ENCODE measurements around the gene RABGAP1L. TPM values are rescaled to one million over a fixed set of nuclear protein-coding genes. Genes with fewer than 3 reads are reported as not detected.
"Not testable (repeated sequence)": the region's sequence is repeated elsewhere in the genome, so short reads cannot be mapped to it uniquely, and the experiment has no call there.

RABGAP1L gene
- total RNA-seq, 4 donors from 2014 or later, result 39.3 to 101 (median 63.7) TPM

GRCh38 chr1:174142836-174143235 is 16.5 kb upstream of the RABGAP1L start:
- no peak for DNase-seq (ENCODE audit: extremely low spot score)
- H3K9me3 ChIP-seq, result no peaks in the 10 kb centered on the region
- H3K4me1 ChIP-seq, result no peaks in the 10 kb centered on the region
- no peak for TF ChIP-seq EP300 (IDR thresholded peaks at IDR 0.05)
- TF ChIP-seq, protein P1, sequence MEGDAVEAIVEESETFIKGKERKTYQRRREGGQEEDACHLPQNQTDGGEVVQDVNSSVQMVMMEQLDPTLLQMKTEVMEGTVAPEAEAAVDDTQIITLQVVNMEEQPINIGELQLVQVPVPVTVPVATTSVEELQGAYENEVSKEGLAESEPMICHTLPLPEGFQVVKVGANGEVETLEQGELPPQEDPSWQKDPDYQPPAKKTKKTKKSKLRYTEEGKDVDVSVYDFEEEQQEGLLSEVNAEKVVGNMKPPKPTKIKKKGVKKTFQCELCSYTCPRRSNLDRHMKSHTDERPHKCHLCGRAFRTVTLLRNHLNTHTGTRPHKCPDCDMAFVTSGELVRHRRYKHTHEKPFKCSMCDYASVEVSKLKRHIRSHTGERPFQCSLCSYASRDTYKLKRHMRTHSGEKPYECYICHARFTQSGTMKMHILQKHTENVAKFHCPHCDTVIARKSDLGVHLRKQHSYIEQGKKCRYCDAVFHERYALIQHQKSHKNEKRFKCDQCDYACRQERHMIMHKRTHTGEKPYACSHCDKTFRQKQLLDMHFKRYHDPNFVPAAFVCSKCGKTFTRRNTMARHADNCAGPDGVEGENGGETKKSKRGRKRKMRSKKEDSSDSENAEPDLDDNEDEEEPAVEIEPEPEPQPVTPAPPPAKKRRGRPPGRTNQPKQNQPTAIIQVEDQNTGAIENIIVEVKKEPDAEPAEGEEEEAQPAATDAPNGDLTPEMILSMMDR (IDR thresholded peaks at IDR 0.05), result no peak
- WGBS, result 81% methylated on average over 5 of the region's 5 CpGs
- no peak overlapping the region for H3K4me3 ChIP-seq
- intact Hi-C loops (cut with DNase I), result no loop called here
- no peaks in the 10 kb centered on the region for H3K27me3 ChIP-seq
- no peaks in the 10 kb centered on the region for H3K36me3 ChIP-seq
- H3K27ac ChIP-seq (replicated peaks in 1 of 4), result no peak overlapping the region

- 95% methylated on average over 7 of the region's 12 CpGs for WGBS
- intact Hi-C loops (cut with DNase I); H3K4me3 ChIP-seq; H3K27me3 ChIP-seq; H3K36me3 ChIP-seq; H3K9me3 ChIP-seq; H3K27ac ChIP-seq (replicated peaks in 1 of 4); DNase-seq (ENCODE audit: extremely low spot score); H3K4me1 ChIP-seq: not testable (repeated sequence)
Observed at GRCh38 chr1:174143727-174144396, 15.5 kb upstream of the RABGAP1L start.

GRCh38 chr1:174144397-174144783 is 14.9 kb upstream of the RABGAP1L start:
- H3K4me1 ChIP-seq; H3K4me3 ChIP-seq; H3K9me3 ChIP-seq; DNase-seq (ENCODE audit: extremely low spot score); H3K27ac ChIP-seq (replicated peaks in 1 of 4); H3K27me3 ChIP-seq; H3K36me3 ChIP-seq; intact Hi-C loops (cut with DNase I): not testable (repeated sequence)
- 84% methylated on average over 3 of the region's 3 CpGs for WGBS

GRCh38 chr1:174149216-174149615 is 10.1 kb upstream of the RABGAP1L start:
- Histone ChIP-seq H3K27ac (replicated peaks in 1 of 4) (no peak overlapping the region), H3K36me3 (no peaks in the 10 kb centered on the region), H3K9me3 (no peaks in the 10 kb centered on the region), H3K27me3 (no peaks in the 10 kb centered on the region), H3K4me1 (no peaks in the 10 kb centered on the region), H3K4me3 (no peak overlapping the region)
- TF ChIP-seq, protein P1 (IDR thresholded peaks at IDR 0.05), result no peak
- TF ChIP-seq EP300 (IDR thresholded peaks at IDR 0.05) (no peak), POLR2AphosphoS5 (IDR thresholded peaks at IDR 0.05) (no peak), POLR2A (IDR thresholded peaks at IDR 0.05; ENCODE audit: low read depth) (no peak)
- intact Hi-C loops (cut with DNase I), result no loop called here
- DNase-seq (ENCODE audit: extremely low spot score), result no peak
- 81% methylated on average over 4 of the region's 4 CpGs for WGBS

GRCh38 chr1:174150499-174150898 is 8.8 kb upstream of the RABGAP1L start:
- H3K4me1 ChIP-seq, result no peaks in the 10 kb centered on the region
- H3K9me3 ChIP-seq, result no peaks in the 10 kb centered on the region
- H3K36me3 ChIP-seq, result no peaks in the 10 kb centered on the region
- H3K27me3 ChIP-seq, result no peaks in the 10 kb centered on the region
- intact Hi-C loops (cut with DNase I), result no loop called here
- WGBS, result 93% methylated on average over 2 of the region's 2 CpGs
- no peak overlapping the region for H3K4me3 ChIP-seq
- no peak for DNase-seq (ENCODE audit: extremely low spot score)
- no peak overlapping the region for H3K27ac ChIP-seq (replicated peaks in 1 of 4)
- TF ChIP-seq POLR2A (IDR thresholded peaks at IDR 0.05; ENCODE audit: low read depth) (no peak), POLR2AphosphoS5 (IDR thresholded peaks at IDR 0.05) (no peak), EP300 (IDR thresholded peaks at IDR 0.05) (no peak)
- TF ChIP-seq, protein P1 (IDR thresholded peaks at IDR 0.05), result no peak

- H3K27ac ChIP-seq (replicated peaks in 1 of 4), result no peak overlapping the region
- no peaks in the 10 kb centered on the region for H3K9me3 ChIP-seq
- no peak overlapping the region for H3K4me3 ChIP-seq
- H3K4me1 ChIP-seq, result no peaks in the 10 kb centered on the region
- no peak for DNase-seq (ENCODE audit: extremely low spot score)
- WGBS, result 70% methylated on average over 1 of the region's 1 CpG
- no peaks in the 10 kb centered on the region for H3K27me3 ChIP-seq
- no peaks in the 10 kb centered on the region for H3K36me3 ChIP-seq
- TF ChIP-seq EP300 (IDR thresholded peaks at IDR 0.05) (no peak), POLR2A (IDR thresholded peaks at IDR 0.05; ENCODE audit: low read depth) (no peak), POLR2AphosphoS5 (IDR thresholded peaks at IDR 0.05) (no peak)
- TF ChIP-seq, protein P1 (IDR thresholded peaks at IDR 0.05), result no peak
- intact Hi-C loops (cut with DNase I), result no loop called here
Observed at GRCh38 chr1:174152427-174152826, 6.9 kb upstream of the RABGAP1L start.
